ENCODE measurements around the gene WNT9B. TPM values are rescaled to one million over a fixed set of nuclear protein-coding genes. Genes with fewer than 3 reads are reported as not detected.

Gene WNT9B
- total RNA-seq, 3 donors from 2014 or later (not counting 1 experiment from before 2014, with no cell fraction given) = not detected

DNA sequence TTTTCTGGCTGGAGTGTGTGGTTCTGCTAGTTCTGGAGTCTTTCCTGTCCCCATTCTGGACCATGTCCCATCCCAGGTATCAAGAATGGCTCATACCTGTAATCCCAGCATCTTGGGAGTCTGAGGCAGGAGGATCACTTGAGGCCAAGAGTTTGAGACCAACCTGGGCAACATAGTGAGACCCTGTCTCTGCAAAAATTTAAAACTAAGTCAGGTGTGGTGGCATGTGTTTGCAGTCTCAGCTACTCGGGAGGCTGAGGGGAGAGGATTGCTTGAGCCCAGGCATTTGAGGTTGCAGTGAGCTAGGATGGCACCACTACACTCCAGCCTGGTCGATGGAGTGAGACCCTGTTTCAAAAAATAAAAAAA, 17.6 kb upstream of the WNT9B start:
- H3K9me3 ChIP-seq (ENCODE audit: control insufficient read depth, insufficient read depth, low read length) = no peaks in the 10 kb centered on the region
- no peaks in the 10 kb centered on the region for H3K9me3 Mint-ChIP-seq
- no peaks in the 10 kb centered on the region for H3K36me3 ChIP-seq (ENCODE audit: control insufficient read depth, insufficient read depth, low read length)
- no peaks in the 10 kb centered on the region for H3K36me3 Mint-ChIP-seq
- ATAC-seq (no peak), DNase-seq (no peak)
- no peak overlapping the region for H3K4me3 ChIP-seq (ENCODE audit: low read length)
- intact Hi-C loops (cut with micrococcal nuclease) = no loop called here
- H3K4me1 ChIP-seq (ENCODE audit: control insufficient read depth, insufficient read depth, low read length) = no peaks in the 10 kb centered on the region
- no peak overlapping the region for H3K27ac ChIP-seq (ENCODE audit: low read length)
- H3K27me3 Mint-ChIP-seq (ENCODE audit: low read depth in 2 of 2) = peaks cover 6 to 14% of the 10 kb centered on the region in 2 donors
- 81% methylated on average over 2 of the region's 2 CpGs for WGBS (ENCODE audit: insufficient coverage)
- H3K4me3 Mint-ChIP-seq = no peak overlapping the region
- H3K4me1 Mint-ChIP-seq = peaks cover 7% of the 10 kb centered on the region in 2 donors
- no peak overlapping the region for H3K27ac Mint-ChIP-seq
- TF ChIP-seq, protein P1, sequence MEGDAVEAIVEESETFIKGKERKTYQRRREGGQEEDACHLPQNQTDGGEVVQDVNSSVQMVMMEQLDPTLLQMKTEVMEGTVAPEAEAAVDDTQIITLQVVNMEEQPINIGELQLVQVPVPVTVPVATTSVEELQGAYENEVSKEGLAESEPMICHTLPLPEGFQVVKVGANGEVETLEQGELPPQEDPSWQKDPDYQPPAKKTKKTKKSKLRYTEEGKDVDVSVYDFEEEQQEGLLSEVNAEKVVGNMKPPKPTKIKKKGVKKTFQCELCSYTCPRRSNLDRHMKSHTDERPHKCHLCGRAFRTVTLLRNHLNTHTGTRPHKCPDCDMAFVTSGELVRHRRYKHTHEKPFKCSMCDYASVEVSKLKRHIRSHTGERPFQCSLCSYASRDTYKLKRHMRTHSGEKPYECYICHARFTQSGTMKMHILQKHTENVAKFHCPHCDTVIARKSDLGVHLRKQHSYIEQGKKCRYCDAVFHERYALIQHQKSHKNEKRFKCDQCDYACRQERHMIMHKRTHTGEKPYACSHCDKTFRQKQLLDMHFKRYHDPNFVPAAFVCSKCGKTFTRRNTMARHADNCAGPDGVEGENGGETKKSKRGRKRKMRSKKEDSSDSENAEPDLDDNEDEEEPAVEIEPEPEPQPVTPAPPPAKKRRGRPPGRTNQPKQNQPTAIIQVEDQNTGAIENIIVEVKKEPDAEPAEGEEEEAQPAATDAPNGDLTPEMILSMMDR (IDR thresholded peaks at IDR 0.05) = no peak
- H3K27me3 ChIP-seq (ENCODE audit: control insufficient read depth, insufficient read depth, low read length) = no peaks in the 10 kb centered on the region

DNA sequence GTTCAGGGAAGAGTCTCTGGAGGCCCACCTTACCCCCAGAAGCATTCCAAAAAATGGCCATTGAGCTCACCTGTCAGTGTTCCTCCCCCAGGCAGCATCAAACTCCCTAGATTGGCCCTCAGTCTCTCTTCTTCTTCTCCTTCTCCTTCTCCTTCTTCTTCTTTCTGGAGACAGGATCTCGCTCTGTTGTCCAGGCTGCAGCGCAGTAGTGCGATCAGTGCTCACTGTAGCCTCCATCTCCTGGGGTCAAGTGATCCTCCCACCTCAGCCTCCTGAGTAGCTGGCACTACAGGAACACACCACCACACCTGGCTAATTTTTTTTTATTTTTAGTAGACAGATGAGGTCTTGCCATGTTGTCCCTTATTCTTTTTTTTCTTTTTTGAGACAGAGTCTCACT, 16.5 kb upstream of the WNT9B start:
- Mint-ChIP-seq H3K4me1 (peaks cover 7% of the 10 kb centered on the region in 2 donors), H3K27me3 (ENCODE audit: low read depth in 2 of 2) (peaks cover 7 to 14% of the 10 kb centered on the region in 2 donors), H3K36me3 (no peaks in the 10 kb centered on the region), H3K9me3 (peaks cover 0 to 2% of the 10 kb centered on the region in 2 donors), H3K27ac (no peak overlapping the region), H3K4me3 (no peak overlapping the region)
- H3K9me3 ChIP-seq (ENCODE audit: control insufficient read depth, insufficient read depth, low read length) = no peaks in the 10 kb centered on the region
- no peaks in the 10 kb centered on the region for H3K27me3 ChIP-seq (ENCODE audit: control insufficient read depth, insufficient read depth, low read length)
- H3K4me3 ChIP-seq (ENCODE audit: low read length) = no peak overlapping the region
- no peaks in the 10 kb centered on the region for H3K36me3 ChIP-seq (ENCODE audit: control insufficient read depth, insufficient read depth, low read length)
- DNase-seq (no peak), ATAC-seq (no peak)
- no peaks in the 10 kb centered on the region for H3K4me1 ChIP-seq (ENCODE audit: control insufficient read depth, insufficient read depth, low read length)
- intact Hi-C loops (cut with micrococcal nuclease) = no loop called here
- 96% methylated on average over 3 of the region's 3 CpGs for WGBS (ENCODE audit: insufficient coverage)
- H3K27ac ChIP-seq (ENCODE audit: low read length) = no peak overlapping the region
- TF ChIP-seq, protein P1 (IDR thresholded peaks at IDR 0.05) = no peak

DNA sequence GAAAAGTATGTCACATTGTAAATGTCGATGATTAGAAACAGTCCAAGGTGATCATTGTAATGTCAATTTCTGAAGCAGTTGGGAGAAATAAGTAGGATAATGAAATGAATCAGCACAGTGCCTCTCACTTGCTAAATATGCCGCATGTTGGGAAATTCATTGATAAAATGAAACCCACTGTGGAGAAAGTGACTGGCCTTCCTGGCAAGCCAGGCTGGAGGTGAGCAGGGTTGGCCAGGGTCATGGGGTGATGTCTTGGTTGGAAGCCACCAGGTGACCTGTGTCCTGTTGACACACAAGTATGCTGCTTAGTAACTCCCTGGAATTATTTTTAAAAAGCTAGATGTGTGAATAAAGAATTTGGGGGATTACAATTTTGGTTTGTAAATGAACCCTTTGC, 14.9 kb upstream of the WNT9B start:
- H3K9me3 ChIP-seq (ENCODE audit: control insufficient read depth, insufficient read depth, low read length) = no peaks in the 10 kb centered on the region
- no peaks in the 10 kb centered on the region for H3K36me3 ChIP-seq (ENCODE audit: control insufficient read depth, insufficient read depth, low read length)
- peaks cover 0 to 4% of the 10 kb centered on the region in 2 donors for H3K9me3 Mint-ChIP-seq
- no peak for DNase-seq
- intact Hi-C loops (cut with micrococcal nuclease) = no loop called here
- peaks cover 6 to 14% of the 10 kb centered on the region in 2 donors for H3K27me3 Mint-ChIP-seq (ENCODE audit: low read depth in 2 of 2)
- H3K36me3 Mint-ChIP-seq = no peaks in the 10 kb centered on the region
- H3K27ac Mint-ChIP-seq = no peak overlapping the region
- TF ChIP-seq, protein P1 (IDR thresholded peaks at IDR 0.05) = no peak
- peaks cover 7 to 12% of the 10 kb centered on the region in 2 donors for H3K4me1 Mint-ChIP-seq
- 84% methylated on average over 2 of the region's 2 CpGs for WGBS (ENCODE audit: insufficient coverage)
- peaks cover 5% of the 10 kb centered on the region for H3K27me3 ChIP-seq (ENCODE audit: control insufficient read depth, insufficient read depth, low read length)
- H3K27ac ChIP-seq (ENCODE audit: low read length) = no peak overlapping the region
- H3K4me1 ChIP-seq (ENCODE audit: control insufficient read depth, insufficient read depth, low read length) = no peaks in the 10 kb centered on the region
- ATAC-seq = no peak
- no peak overlapping the region for H3K4me3 ChIP-seq (ENCODE audit: low read length)
- H3K4me3 Mint-ChIP-seq = no peak overlapping the region

DNA sequence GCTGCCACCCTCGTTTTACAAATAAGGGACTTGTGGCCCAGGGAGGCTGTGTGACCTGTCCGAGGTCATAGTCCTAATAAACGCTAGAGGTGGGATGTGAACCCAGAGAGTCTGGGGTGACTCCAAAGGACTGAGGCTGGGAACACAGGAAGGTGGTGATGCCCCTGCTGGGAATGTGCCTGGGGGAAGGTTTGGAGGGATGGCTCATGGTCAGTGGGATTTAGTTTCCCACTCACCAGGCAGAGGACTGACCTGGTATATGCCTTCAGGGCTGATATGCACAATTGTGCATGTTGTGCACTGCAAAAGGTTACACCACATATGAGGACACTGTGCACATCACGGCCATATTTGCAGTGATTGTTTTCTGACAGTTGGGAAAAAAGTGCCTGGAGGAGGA, 13.9 kb upstream of the WNT9B start:
- ATAC-seq (no peak), DNase-seq (no peak)
- H3K36me3 Mint-ChIP-seq = peaks cover under 1% of the 10 kb centered on the region
- H3K27me3 Mint-ChIP-seq (ENCODE audit: low read depth in 2 of 2) = peaks cover 12 to 16% of the 10 kb centered on the region in 2 donors
- TF ChIP-seq, protein P1 (IDR thresholded peaks at IDR 0.05) = no peak
- intact Hi-C loops (cut with micrococcal nuclease) = no loop called here
- Histone ChIP-seq H3K4me3 (ENCODE audit: low read length) (no peak overlapping the region), H3K27ac (ENCODE audit: low read length) (no peak overlapping the region), H3K36me3 (ENCODE audit: control insufficient read depth, insufficient read depth, low read length) (no peaks in the 10 kb centered on the region), H3K9me3 (ENCODE audit: control insufficient read depth, insufficient read depth, low read length) (no peaks in the 10 kb centered on the region), H3K4me1 (ENCODE audit: control insufficient read depth, insufficient read depth, low read length) (no peaks in the 10 kb centered on the region), H3K27me3 (ENCODE audit: control insufficient read depth, insufficient read depth, low read length) (peaks cover 12% of the 10 kb centered on the region)
- peaks cover 7 to 12% of the 10 kb centered on the region in 2 donors for H3K4me1 Mint-ChIP-seq
- no peak overlapping the region for H3K27ac Mint-ChIP-seq
- H3K9me3 Mint-ChIP-seq = peaks cover 0 to 4% of the 10 kb centered on the region in 2 donors
- no peak overlapping the region for H3K4me3 Mint-ChIP-seq
- WGBS (ENCODE audit: insufficient coverage) = 90% methylated on average over 4 of the region's 4 CpGs

Measured in natural killer cell (primary cell).